Aorta (tissue), 5 donors: Measurements from ENCODE around the gene ETV3L. TPM values are rescaled to one million over a fixed set of nuclear protein-coding genes. Genes with fewer than 3 reads are reported as not detected.
"Not testable (repeated sequence)": the region's sequence is repeated elsewhere in the genome, so short reads cannot be mapped to it uniquely, and the experiment has no call there.

Source experiments
- ATAC-seq: fragments of 200-7000 bp; cut with Tn5 transposase; one replicate; pipeline ENCODE4 v1.9.1; 2022; ENCODE audit warnings: moderate library complexity; ENCODE audit not compliant: low FRiP score
- DNase-seq, 2 donors: peaks; one replicate each; pipeline ENCODE4 v3.0.0-alpha.2; 2020
- H3K27ac ChIP-seq, 2 donors: one replicate each; pipeline ENCODE4 v1.5.1; 2013; ENCODE audit warnings: low read length in 2 of 2, mild to moderate bottlenecking in 2 of 2, moderate library complexity in 2 of 2, control low read depth in 1 of 2, inconsistent platforms in 1 of 2, low read depth in 1 of 2
- H3K27me3 ChIP-seq, 2 donors: one replicate each; pipeline ENCODE4 v1.6.1; 2013; ENCODE audit warnings: control low read depth in 1 of 2, low read length in 1 of 2, mild to moderate bottlenecking in 1 of 2, moderate library complexity in 1 of 2; ENCODE audit not compliant: insufficient read depth in 2 of 2, control insufficient read depth in 1 of 2
- H3K36me3 ChIP-seq, 2 donors: one replicate each; pipeline ENCODE4 v1.6.1; 2013; ENCODE audit warnings: control low read depth in 1 of 2, low read length in 1 of 2, mild to moderate bottlenecking in 1 of 2; ENCODE audit not compliant: insufficient read depth in 2 of 2, control insufficient read depth in 1 of 2
- H3K4me1 ChIP-seq, 2 donors: one replicate each; pipeline ENCODE4 v1.6.1; 2013; ENCODE audit warnings: low read length in 2 of 2, control low read depth in 1 of 2, mild to moderate bottlenecking in 1 of 2, moderate library complexity in 1 of 2; ENCODE audit not compliant: insufficient read depth in 2 of 2, control insufficient read depth in 1 of 2
- H3K4me3 ChIP-seq, 2 donors: one replicate each; pipeline ENCODE4 v1.5.1; 2013; ENCODE audit warnings: low read length in 2 of 2, control low read depth in 1 of 2, mild to moderate bottlenecking in 1 of 2
- H3K9me3 ChIP-seq: one replicate; pipeline ENCODE4 v1.6.1; 2013; ENCODE audit warnings: mild to moderate bottlenecking, low read length; ENCODE audit not compliant: control insufficient read depth
- WGBS, 2 donors: extraction: QIAGEN DNeasy Blood & Tissue Kit; methylation state at CpG; one replicate each; pipeline ENCODE4 v1.1.7; 2013; 5-methylcytosine and 5-hydroxymethylcytosine counted together
- intact Hi-C, 2 donors: fragments of 100-400 bp; cut with DNase I; formaldehyde crosslinking; loops; one replicate each; pipeline versions ENCODE4 v1.14.2 to v1.15.0; 2022
- polyA plus RNA-seq, 2 donors: library from polyadenylated mRNA; stranded (reverse); fragments of 200-250 nt; gene quantifications; one replicate each; pipeline ENCODE4 v1.2.3, GENCODE V29; 2013
- total RNA-seq, 2 donors: library from RNA; stranded (reverse); fragmentation: NEBNext Ultra II Directional; extraction: Animal tissue kit (Norgen Biotek cat#: 25700); gene quantifications; one replicate each; pipeline ENCODE4 v1.2.1, GENCODE V29; 2021
- donor health status: healthy with polysubstance abuse.
- donor health status: Bipolar disorder and iron deficiency.
- donor health status: DM: no; HTN: no; CAD: no.
- donor health status: DM: no; HTN: no; CAD: no.
- donor health status: DM: yes; HTN: yes; CAD: no.

The ETV3L gene
- total and polyA plus RNA-seq, 4 donors: not detected

GRCh38 chr1:157104598-157105293, 5.1 kb upstream of the ETV3L start:
- no peaks in the 10 kb centered on the region for H3K36me3 ChIP-seq
- no peaks in the 10 kb centered on the region for H3K9me3 ChIP-seq
- H3K4me3 ChIP-seq: no peak overlapping the region
- no peak for DNase-seq
- intact Hi-C loops: no loop called here
- no peak for ATAC-seq
- H3K27me3 ChIP-seq: no peaks in the 10 kb centered on the region
- no peak overlapping the region for H3K27ac ChIP-seq
- no peaks in the 10 kb centered on the region for H3K4me1 ChIP-seq
- 70 to 73% methylated on average over 6 of the region's 6 CpGs for WGBS, 2 donors

- no peaks in the 10 kb centered on the region for H3K4me1 ChIP-seq
- no peak for ATAC-seq
- WGBS, 2 donors: 56 to 57% methylated on average over 5 of the region's 5 CpGs
- H3K4me3 ChIP-seq: no peak overlapping the region
- intact Hi-C loops: no loop called here
- H3K9me3 ChIP-seq: no peaks in the 10 kb centered on the region
- DNase-seq: no peak
- H3K36me3 ChIP-seq: no peaks in the 10 kb centered on the region
- H3K27me3 ChIP-seq: no peaks in the 10 kb centered on the region
- H3K27ac ChIP-seq: no peak overlapping the region
These were observed 3.7 kb upstream of the ETV3L start for GRCh38 chr1:157103268-157103667.

- no peaks in the 10 kb centered on the region for H3K9me3 ChIP-seq
- DNase-seq: no peak
- H3K27ac ChIP-seq: no peak overlapping the region
- H3K4me1 ChIP-seq: no peaks in the 10 kb centered on the region
- 84 to 95% methylated on average over 4 of the region's 4 CpGs for WGBS, 2 donors
- ATAC-seq: no peak
- H3K27me3 ChIP-seq: no peaks in the 10 kb centered on the region
- H3K36me3 ChIP-seq: no peaks in the 10 kb centered on the region
- intact Hi-C loops: no loop called here
- no peak overlapping the region for H3K4me3 ChIP-seq
These were observed 1.5 kb upstream of the ETV3L start for GRCh38 chr1:157101149-157101548.

GRCh38 chr1:157098987-157099632, 498 bp downstream of the ETV3L start:
- intact Hi-C loops, H3K27ac ChIP-seq, H3K9me3 ChIP-seq, H3K27me3 ChIP-seq, H3K36me3 ChIP-seq, H3K4me3 ChIP-seq, H3K4me1 ChIP-seq, DNase-seq, ATAC-seq: not testable (repeated sequence)
- WGBS, 2 donors: 85 to 86% methylated on average over 14 to 16 of the region's 17 CpGs

GRCh38 chr1:157098519-157098918, 1.1 kb downstream of the ETV3L start:
- Histone ChIP-seq H3K9me3 (no peaks in the 10 kb centered on the region), H3K27ac (no peak overlapping the region), H3K4me1 (no peaks in the 10 kb centered on the region), H3K36me3 (no peaks in the 10 kb centered on the region), H3K4me3 (no peak overlapping the region), H3K27me3 (no peaks in the 10 kb centered on the region)
- ATAC-seq (no peak), DNase-seq (no peak)
- 90 to 91% methylated on average over 9 of the region's 9 CpGs for WGBS, 2 donors
- intact Hi-C loops: no loop called here

GRCh38 chr1:157097692-157098091, 1.9 kb downstream of the ETV3L start:
- WGBS, 2 donors: 81 to 89% methylated on average over 6 of the region's 6 CpGs
- Histone ChIP-seq H3K4me3 (no peak overlapping the region), H3K27me3 (no peaks in the 10 kb centered on the region), H3K4me1 (no peaks in the 10 kb centered on the region), H3K27ac (no peak overlapping the region), H3K9me3 (no peaks in the 10 kb centered on the region), H3K36me3 (no peaks in the 10 kb centered on the region)
- ATAC-seq: no peak
- no peak for DNase-seq
- intact Hi-C loops: no loop called here

- Histone ChIP-seq H3K4me1 (no peaks in the 10 kb centered on the region), H3K4me3 (no peak overlapping the region), H3K9me3 (no peaks in the 10 kb centered on the region), H3K27me3 (no peaks in the 10 kb centered on the region), H3K27ac (no peak overlapping the region), H3K36me3 (no peaks in the 10 kb centered on the region)
- no peak for DNase-seq
- 79 to 85% methylated on average over 6 of the region's 6 CpGs for WGBS, 2 donors
- intact Hi-C loops: no loop called here
- no peak for ATAC-seq
These were observed 2.7 kb downstream of the ETV3L start for GRCh38 chr1:157096881-157097280.

GRCh38 chr1:157095551-157095950, 4.1 kb downstream of the ETV3L start:
- WGBS, 2 donors: 87 to 94% methylated on average over 2 of the region's 2 CpGs
- no peaks in the 10 kb centered on the region for H3K4me1 ChIP-seq

GRCh38 chr1:157095091-157095490, 4.5 kb downstream of the ETV3L start:
- Histone ChIP-seq H3K9me3 (no peaks in the 10 kb centered on the region), H3K36me3 (no peaks in the 10 kb centered on the region), H3K4me3 (no peak overlapping the region), H3K27ac (no peak overlapping the region), H3K27me3 (no peaks in the 10 kb centered on the region), H3K4me1 (no peaks in the 10 kb centered on the region)
- ATAC-seq (no peak), DNase-seq (no peak)
- intact Hi-C loops: no loop called here
- WGBS, 2 donors: 64 to 66% methylated on average over 4 of the region's 4 CpGs

More at GRCh38 chr1:157095551-157095950, 4.1 kb downstream of the ETV3L start:
- ATAC-seq (no peak), DNase-seq (no peak)
- Histone ChIP-seq H3K36me3 (no peaks in the 10 kb centered on the region), H3K27ac (no peak overlapping the region), H3K27me3 (no peaks in the 10 kb centered on the region), H3K9me3 (no peaks in the 10 kb centered on the region), H3K4me3 (no peak overlapping the region)
- intact Hi-C loops: no loop called here
